Hepatocyte (in vitro differentiated cells): ENCODE data around the gene MACROD2. TPM values are rescaled to one million over a fixed set of nuclear protein-coding genes. Genes with fewer than 3 reads are reported as not detected.

ENCODE experiments used
- DNase-seq: peaks from one replicate; pipeline ENCODE4 v3.0.0-alpha.2; 2016; ENCODE audit warnings: low spot score
- H2AFZ ChIP-seq: fragments of 200-600 bp; sonication (generic); 2 replicates; pipeline ENCODE4 v1.6.0; 2016; ENCODE audit warnings: antibody characterized with exemption, mild to moderate bottlenecking
- H3K27ac ChIP-seq: fragments of 200-600 bp; sonication (generic); 2 replicates; pipeline ENCODE4 v1.5.1; 2016; ENCODE audit warnings: mild to moderate bottlenecking
- H3K27me3 ChIP-seq: fragments of 200-600 bp; sonication (generic); 2 replicates; pipeline ENCODE4 v1.6.1; 2016
- H3K36me3 ChIP-seq: fragments of 200-600 bp; sonication (generic); replicated peaks from 2 replicates; pipeline ENCODE4 v1.5.1; 2016; ENCODE audit warnings: low read depth; ENCODE audit not compliant: insufficient read depth
- H3K4me1 ChIP-seq: fragments of 200-600 bp; sonication (generic); 2 replicates; pipeline ENCODE4 v1.5.1; 2016; ENCODE audit warnings: mild to moderate bottlenecking, moderate library complexity; ENCODE audit not compliant: insufficient read depth
- H3K4me2 ChIP-seq: fragments of 200-600 bp; sonication (generic); 2 replicates; pipeline ENCODE4 v1.6.0; 2016
- H3K4me3 ChIP-seq: fragments of 200-600 bp; sonication (generic); 2 replicates; pipeline ENCODE4 v1.5.1; 2016; ENCODE audit warnings: mild to moderate bottlenecking
- H3K79me2 ChIP-seq: fragments of 200-600 bp; sonication (generic); 2 replicates; pipeline ENCODE4 v1.6.0; 2017; ENCODE audit warnings: mild to moderate bottlenecking
- H3K9me2 ChIP-seq: fragments of 200-600 bp; sonication (generic); replicated peaks from 2 replicates; pipeline ENCODE4 v1.6.0; 2017; ENCODE audit warnings: mild to moderate bottlenecking; ENCODE audit not compliant: insufficient read depth
- H3K9me3 ChIP-seq: fragments of 200-600 bp; sonication (generic); 2 replicates; pipeline ENCODE4 v1.5.1; 2016; ENCODE audit warnings: low read depth, mild to moderate bottlenecking
- H4K20me1 ChIP-seq: fragments of 200-600 bp; sonication (generic); 2 replicates; pipeline ENCODE4 v1.6.0; 2016; ENCODE audit warnings: mild to moderate bottlenecking; ENCODE audit not compliant: insufficient read depth, poor library complexity, severe bottlenecking
- CTCF ChIP-seq: fragments of 200-600 bp; sonication (generic); IDR thresholded peaks from 2 replicates; pipeline ENCODE4 v1.5.1; 2016; ENCODE audit warnings: antibody characterized with exemption, mild to moderate bottlenecking; ENCODE audit not compliant: poor library complexity
- EZH2 ChIP-seq: fragments of 200-600 bp; sonication (generic); IDR thresholded peaks from 2 replicates; pipeline ENCODE4 v1.6.1; 2016; ENCODE audit warnings: antibody characterized with exemption, mild to moderate bottlenecking, borderline replicate concordance
- EZH2phosphoT487 ChIP-seq: fragments of 200-600 bp; sonication (generic); IDR thresholded peaks from one replicate; pipeline ENCODE4 v1.6.1; 2018; ENCODE audit warnings: antibody characterized with exemption, mild to moderate bottlenecking, low read depth, moderate library complexity; ENCODE audit not compliant: unreplicated experiment, severe bottlenecking
- WGBS: methylation state at CpG from one replicate; pipeline ENCODE4 v1.1.6; 2016; ENCODE audit warnings: low lambda C conversion rate; ENCODE audit errors: missing lambda C conversion rate; 5-methylcytosine and 5-hydroxymethylcytosine counted together
- polyA plus RNA-seq: library from polyadenylated mRNA; unstranded; fragments of >200 nt; fragmentation: Nextera tagmentation; extraction: Ambion mirVana; gene quantifications from 2 replicates; pipeline ENCODE4 v1.2.1, GENCODE V29; 2016
- total RNA-seq: library from RNA; depleted of rRNA; stranded (reverse); fragments of >200 nt; gene quantifications from 2 replicates; pipeline ENCODE4 v1.2.3, GENCODE V29; 2014

Gene MACROD2
- total and polyA plus RNA-seq, 2 experiments from 2014 or later = 2.4 to 3.1 TPM

- no peak for TF ChIP-seq EZH2phosphoT487
- no peak for TF ChIP-seq EZH2
- no peak for TF ChIP-seq CTCF
- Histone ChIP-seq H3K27me3 (no peaks in the 10 kb centered on the region), H3K9me3 (no peaks in the 10 kb centered on the region), H3K79me2 (no peaks in the 10 kb centered on the region), H3K4me3 (no peak overlapping the region), H3K9me2 (no peaks in the 10 kb centered on the region), H3K36me3 (no peaks in the 10 kb centered on the region), H4K20me1 (no peaks in the 10 kb centered on the region), H3K4me1 (peaks cover 46% of the 10 kb centered on the region), H3K27ac (no peak overlapping the region), H3K4me2 (peak overlapping the region; percentile 56), H2AFZ (no peak overlapping the region)
- 85% methylated on average over 4 of the region's 4 CpGs for WGBS
- DNase-seq = no peak
Observed at GRCh38 chr20:14916360-14916920, 921.1 kb downstream of the MACROD2 start.

GRCh38 chr20:14918281-14918680 lies 923.0 kb downstream of the MACROD2 start:
- H3K4me3 ChIP-seq = no peak overlapping the region
- H3K9me3 ChIP-seq = no peaks in the 10 kb centered on the region
- no peaks in the 10 kb centered on the region for H3K79me2 ChIP-seq
- no peaks in the 10 kb centered on the region for H3K36me3 ChIP-seq
- H3K27ac ChIP-seq = no peak overlapping the region
- TF ChIP-seq CTCF (no peak), EZH2 (no peak), EZH2phosphoT487 (no peak)
- H3K4me1 ChIP-seq = peaks cover 46% of the 10 kb centered on the region
- no peak for DNase-seq
- H3K4me2 ChIP-seq = no peak overlapping the region
- no peaks in the 10 kb centered on the region for H4K20me1 ChIP-seq
- 92% methylated on average over 1 of the region's 1 CpG for WGBS
- no peaks in the 10 kb centered on the region for H3K9me2 ChIP-seq
- no peaks in the 10 kb centered on the region for H3K27me3 ChIP-seq
- H2AFZ ChIP-seq = no peak overlapping the region

GRCh38 chr20:14918976-14919375 lies 923.7 kb downstream of the MACROD2 start:
- Histone ChIP-seq H3K79me2 (no peaks in the 10 kb centered on the region), H3K4me1 (peaks cover 43% of the 10 kb centered on the region), H3K4me3 (no peak overlapping the region), H3K9me2 (no peaks in the 10 kb centered on the region), H3K36me3 (no peaks in the 10 kb centered on the region), H3K27me3 (no peaks in the 10 kb centered on the region), H3K27ac (peak overlapping the region; percentile 57), H3K9me3 (no peaks in the 10 kb centered on the region), H4K20me1 (no peaks in the 10 kb centered on the region), H3K4me2 (peak overlapping the region; percentile 61), H2AFZ (peak overlapping the region; percentile 64)
- DNase-seq = no peak
- no peak for TF ChIP-seq EZH2
- no peak for TF ChIP-seq CTCF
- TF ChIP-seq EZH2phosphoT487 = no peak
- WGBS = 48% methylated on average over 3 of the region's 3 CpGs
